GM12874 (cell line): ENCODE data around the gene BMPR1A.

Experiments
- CTCF ChIP-seq: IDR thresholded peaks from 2 replicates; pipeline ENCODE4 v1.5.1; 2011; ENCODE audit warnings: low read depth, mild to moderate bottlenecking, control low read depth, low read length, moderate library complexity; ENCODE audit not compliant: insufficient read depth

The BMPR1A gene

GRCh38 chr10:86821388-86821999 is 65.1 kb downstream of the BMPR1A start:
- no peak for TF ChIP-seq CTCF

GRCh38 chr10:86823565-86823964 is 67.1 kb downstream of the BMPR1A start:
- TF ChIP-seq CTCF: no peak

GRCh38 chr10:86824151-86824550 is 67.7 kb downstream of the BMPR1A start:
- TF ChIP-seq CTCF: no peak

- no peak for TF ChIP-seq CTCF
Observed at GRCh38 chr10:86825366-86825765, 68.9 kb downstream of the BMPR1A start.

GRCh38 chr10:86827639-86828038 is 71.2 kb downstream of the BMPR1A start:
- TF ChIP-seq CTCF: no peak

- TF ChIP-seq CTCF: no peak
Observed at GRCh38 chr10:86828145-86828544, 71.7 kb downstream of the BMPR1A start.

GRCh38 chr10:86829472-86829871 is 73.1 kb downstream of the BMPR1A start:
- TF ChIP-seq CTCF: no peak

GRCh38 chr10:86830043-86830591 is 73.7 kb downstream of the BMPR1A start:
- TF ChIP-seq CTCF: no peak
